Measurements from ENCODE around the gene YJEFN3. TPM values are rescaled to one million over a fixed set of nuclear protein-coding genes. Genes with fewer than 3 reads are reported as not detected.

YJEFN3 gene
- total and polyA plus RNA-seq, 2 donors (not counting 3 experiments of a cell fraction or from before 2014, with no cell fraction given) = 1.9 to 2.1 TPM

DNA sequence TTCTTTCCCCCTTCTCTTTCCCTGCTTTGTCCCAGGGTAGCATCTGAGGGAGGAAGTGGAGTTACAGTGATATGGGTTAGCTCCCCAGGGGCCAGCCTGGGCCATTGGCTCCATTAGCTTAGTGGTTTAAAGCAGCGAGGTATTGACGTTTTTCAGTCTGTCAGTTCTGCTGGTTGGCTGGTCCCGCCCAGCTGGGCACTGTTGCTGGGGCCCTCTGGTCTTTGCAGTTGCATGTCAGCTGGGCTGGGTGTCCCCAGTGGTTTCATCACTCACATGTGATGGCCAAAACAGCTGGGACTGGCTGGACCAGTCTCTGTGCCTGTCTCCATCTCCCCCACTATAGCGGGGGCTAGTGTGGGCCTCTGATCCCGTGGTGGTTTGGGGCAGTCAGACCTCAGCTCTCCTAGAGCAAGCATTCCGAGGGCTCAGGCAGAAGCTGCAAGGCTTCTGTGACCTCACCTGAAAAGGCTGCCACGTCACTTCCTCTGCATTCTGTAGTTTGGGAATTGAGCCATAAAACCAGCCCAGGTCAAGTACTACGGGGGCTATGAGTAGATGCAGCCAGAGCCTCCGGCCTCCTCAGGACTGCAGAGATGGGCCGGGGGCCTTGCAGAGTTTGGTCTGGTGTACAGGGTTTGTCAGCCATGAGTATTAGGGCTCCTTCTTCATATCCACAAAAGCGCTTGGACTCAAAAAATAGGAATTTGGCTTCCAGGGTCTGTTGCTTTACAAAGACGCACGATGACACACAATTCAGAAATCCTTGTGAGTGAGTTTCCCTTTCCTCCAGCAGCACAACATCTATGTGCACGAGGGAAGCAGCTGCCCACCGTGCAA, 43.3 kb upstream of the YJEFN3 start:
- Histone ChIP-seq H3K9ac (replicated peaks; ENCODE audit: extremely low read depth, insufficient read depth, low read length) (no peak overlapping the region), H3K79me2 (ENCODE audit: control insufficient read depth, insufficient read depth, low read length) (peaks cover 73% of the 10 kb centered on the region), H3K4me3 (replicated peaks in 1 of 3; ENCODE audit: insufficient read depth in 1 of 3, low read depth in 1 of 3, low read length in 3 of 3) (no peak overlapping the region), H3K9me3 (replicated peaks; ENCODE audit: control insufficient read depth, insufficient read depth, low read length) (no peaks in the 10 kb centered on the region), H3K36me3 (ENCODE audit: control insufficient read depth in 2 of 2, extremely low read depth in 1 of 2, insufficient read depth in 2 of 2, low read length in 2 of 2) (peaks cover 0 to 9% of the 10 kb centered on the region in 2 experiments), H3K27ac (ENCODE audit: insufficient read depth, low read depth, low read length) (no peak overlapping the region), H3K9me1 (replicated peaks; ENCODE audit: control insufficient read depth, extremely low read depth, insufficient read depth, low read length) (no peaks in the 10 kb centered on the region), H3K4me2 (ENCODE audit: insufficient read depth, low read length) (no peak overlapping the region), H3K4me1 (ENCODE audit: control insufficient read depth, extremely low read depth, insufficient read depth, low read length) (peaks cover 29% of the 10 kb centered on the region), H2AFZ (ENCODE audit: low read depth, low read length) (no peak overlapping the region), H4K20me1 (replicated peaks; ENCODE audit: control insufficient read depth, extremely low read depth, insufficient read depth, low read length) (no peaks in the 10 kb centered on the region), H3K27me3 (ENCODE audit: control insufficient read depth in 2 of 2, insufficient read depth in 2 of 2, low read length in 2 of 2) (no peaks in the 10 kb centered on the region)
- FAIRE-seq (no peak), DNase-seq (ENCODE audit: low read depth, low spot score) (no peak)
- intact Hi-C loops (cut with micrococcal nuclease) = loop anchor here (10.0 kb wide), 1 partner anchor 291 kb away; the partner anchor contains the start of genes BORCS8 and RFXANK
- ChIA-PET POLR2A (no interaction called here), CTCF (no interaction called here)
- no TSS peak for BruUV-seq (replicated peaks)
- dilution Hi-C loops (cut with MboI; ENCODE audit: extremely low pct_ligation_motif_present, low sequenced_read_pairs) = no loop called here
- TF ChIP-seq JUN (IDR thresholded peaks at IDR 0.05; ENCODE audit: borderline replicate concordance, insufficient read depth, insufficient read length, low read depth) = no peak

DNA sequence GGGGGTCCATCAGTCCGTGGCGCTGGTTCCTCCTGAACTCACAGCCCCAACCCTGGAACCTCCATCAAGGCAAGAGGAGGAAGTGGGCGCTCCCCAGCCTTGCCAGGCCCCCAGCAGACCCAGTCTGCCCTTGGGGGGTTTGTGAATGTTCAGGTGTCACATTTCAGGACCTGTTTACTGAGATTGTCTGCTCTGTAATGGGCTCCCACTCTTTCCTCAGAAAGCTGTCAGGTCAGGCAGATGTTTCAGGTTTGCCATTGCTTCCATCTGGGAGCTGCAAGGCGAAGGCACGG, 42.8 kb upstream of the YJEFN3 start:
- CTCF ChIA-PET = interaction anchor here (0.9 kb wide), 1 partner anchor 44 kb away, joined by 3 read pairs; no protein-coding TSS in a partner anchor
- Histone ChIP-seq H3K27ac (ENCODE audit: insufficient read depth, low read depth, low read length) (no peak overlapping the region), H3K4me3 (replicated peaks in 1 of 3; ENCODE audit: insufficient read depth in 1 of 3, low read depth in 1 of 3, low read length in 3 of 3) (no peak overlapping the region), H3K9me1 (replicated peaks; ENCODE audit: control insufficient read depth, extremely low read depth, insufficient read depth, low read length) (no peaks in the 10 kb centered on the region), H3K4me2 (ENCODE audit: insufficient read depth, low read length) (no peak overlapping the region), H3K27me3 (ENCODE audit: control insufficient read depth in 2 of 2, insufficient read depth in 2 of 2, low read length in 2 of 2) (no peaks in the 10 kb centered on the region), H3K36me3 (ENCODE audit: control insufficient read depth in 2 of 2, extremely low read depth in 1 of 2, insufficient read depth in 2 of 2, low read length in 2 of 2) (peaks cover 0 to 4% of the 10 kb centered on the region in 2 experiments), H3K9ac (replicated peaks; ENCODE audit: extremely low read depth, insufficient read depth, low read length) (no peak overlapping the region), H3K4me1 (ENCODE audit: control insufficient read depth, extremely low read depth, insufficient read depth, low read length) (peaks cover 29% of the 10 kb centered on the region), H3K9me3 (replicated peaks; ENCODE audit: control insufficient read depth, insufficient read depth, low read length) (no peaks in the 10 kb centered on the region), H2AFZ (ENCODE audit: low read depth, low read length) (no peak overlapping the region), H4K20me1 (replicated peaks; ENCODE audit: control insufficient read depth, extremely low read depth, insufficient read depth, low read length) (no peaks in the 10 kb centered on the region), H3K79me2 (ENCODE audit: control insufficient read depth, insufficient read depth, low read length) (peaks cover 71% of the 10 kb centered on the region)
- FAIRE-seq (no peak), DNase-seq (ENCODE audit: low read depth, low spot score) (no peak)
- dilution Hi-C loops (cut with MboI; ENCODE audit: extremely low pct_ligation_motif_present, low sequenced_read_pairs) = no loop called here
- TF ChIP-seq MYC (IDR thresholded peaks at IDR 0.05; ENCODE audit: low read depth, low read length) = no peak
- POLR2A ChIA-PET = no interaction called here
- intact Hi-C loops (cut with micrococcal nuclease) = loop anchor here (10.0 kb wide), 1 partner anchor 291 kb away; the partner anchor contains the start of genes BORCS8 and RFXANK
- no TSS peak for BruUV-seq (replicated peaks)
